HG03575 (cell line): ENCODE data around the gene TTI1.

Source experiments
- ATAC-seq: cut with Tn5 transposase; IDR thresholded peaks from one replicate; pipeline ENCODE4 v1.9.1; 2021; ENCODE audit not compliant: unreplicated experiment, insufficient number of reproducible peaks, low FRiP score; ENCODE audit errors: extremely low read depth

Gene TTI1

DNA sequence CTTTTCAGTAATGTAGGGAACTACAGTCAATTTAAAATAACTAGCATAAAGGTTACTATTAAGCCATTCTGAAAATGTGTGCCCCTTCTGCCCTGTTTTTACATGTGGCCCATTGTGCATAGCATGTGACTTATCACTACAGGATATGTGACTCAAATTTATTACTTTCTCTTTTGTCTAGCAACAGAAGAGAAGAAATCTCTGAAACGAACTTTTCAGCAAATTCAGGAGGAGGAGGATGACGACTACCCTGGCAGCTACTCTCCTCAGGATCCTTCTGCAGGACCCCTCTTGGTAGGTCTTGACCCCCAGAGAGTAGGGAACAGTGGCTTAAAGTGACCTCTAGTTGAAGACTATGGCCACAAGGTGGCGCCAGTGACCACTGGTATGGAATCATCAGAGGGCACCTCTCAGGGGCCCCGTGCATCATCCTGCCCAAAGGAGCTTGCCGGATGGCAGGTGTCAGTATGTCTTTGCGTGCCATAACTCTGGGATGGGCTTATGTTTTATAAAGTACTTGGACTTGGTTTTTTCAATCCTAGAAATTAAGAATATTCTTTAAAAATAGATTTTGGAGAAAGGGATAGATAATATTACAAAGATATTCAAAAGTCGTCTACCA is 24.2 kb upstream of the TTI1 start:
- ATAC-seq = no peak

DNA sequence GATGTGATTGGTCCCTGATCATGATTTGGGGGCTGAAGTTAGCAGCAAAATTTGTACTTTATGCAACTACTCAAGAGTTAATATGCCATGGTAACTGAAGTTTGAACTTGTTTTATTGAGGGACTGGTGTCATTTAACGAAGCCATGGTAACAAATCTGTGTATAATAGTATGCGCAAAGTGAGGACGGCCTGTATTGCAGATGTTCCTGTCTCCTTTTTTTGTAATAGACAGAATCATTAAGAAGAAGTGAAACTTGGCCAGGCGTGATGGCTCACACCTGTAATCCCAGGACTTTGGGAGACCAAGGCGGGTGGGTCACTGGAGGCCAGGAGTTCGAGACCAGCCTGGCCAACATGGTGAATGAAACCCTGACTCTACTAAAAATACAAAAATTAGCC is 22.6 kb upstream of the TTI1 start:
- no peak for ATAC-seq

DNA sequence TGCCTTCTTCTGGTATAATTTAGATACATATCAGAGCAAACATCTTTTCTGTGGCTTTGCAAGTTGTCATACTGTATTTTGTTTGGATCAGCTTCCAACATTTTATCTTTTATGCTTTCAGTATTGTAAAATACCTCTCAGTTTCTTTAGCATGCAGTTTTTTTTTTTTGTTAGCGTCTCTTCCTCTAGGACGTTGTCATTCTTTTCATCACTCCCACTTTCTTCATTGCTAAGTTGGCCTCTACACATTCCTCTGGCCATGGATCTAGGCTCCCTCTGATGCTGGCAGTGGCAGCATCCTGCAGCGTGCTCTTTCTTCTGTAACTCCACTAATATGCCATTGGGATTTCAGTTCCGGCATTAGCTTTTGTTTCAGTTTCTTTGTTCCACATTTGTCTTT is 22.0 kb upstream of the TTI1 start:
- ATAC-seq = no peak

DNA sequence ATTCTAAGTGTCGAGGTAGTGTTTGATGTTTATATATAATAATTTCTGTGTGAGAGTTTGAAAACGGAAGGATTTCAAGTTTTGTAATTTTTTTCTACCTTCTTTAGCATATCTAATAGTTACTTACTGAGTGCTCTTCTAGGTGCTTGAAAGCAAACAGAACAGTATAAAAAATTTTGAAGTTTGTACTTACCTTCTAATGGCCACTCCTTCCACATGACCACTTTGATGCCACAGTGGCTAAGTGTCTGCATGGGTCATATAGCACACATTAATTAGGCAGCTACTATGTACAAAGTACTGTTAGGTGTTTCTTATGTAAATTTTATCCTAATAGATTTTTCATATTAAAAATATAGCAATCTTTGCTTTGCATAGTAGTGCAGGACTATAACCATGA is 21.4 kb upstream of the TTI1 start:
- ATAC-seq = no peak

DNA sequence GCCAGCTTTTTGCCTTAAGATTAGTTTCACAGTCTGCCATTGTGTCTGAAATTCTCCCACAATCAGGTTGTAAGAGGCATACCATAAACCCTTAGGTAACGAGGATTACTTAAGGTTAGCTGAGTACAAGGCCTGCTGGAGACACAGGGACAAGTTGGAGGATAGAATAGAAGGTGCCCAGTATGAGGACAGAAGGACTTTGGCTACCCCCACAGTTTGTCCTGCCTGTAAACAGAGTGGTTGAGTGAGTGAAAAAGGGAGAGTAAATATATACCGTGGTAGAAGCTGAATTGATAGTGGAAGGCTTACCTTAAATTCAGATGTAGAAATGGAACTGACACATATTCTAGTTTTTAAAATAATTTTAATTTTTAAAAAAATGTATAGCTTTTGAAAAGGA is 19.6 kb upstream of the TTI1 start:
- no peak for ATAC-seq

DNA sequence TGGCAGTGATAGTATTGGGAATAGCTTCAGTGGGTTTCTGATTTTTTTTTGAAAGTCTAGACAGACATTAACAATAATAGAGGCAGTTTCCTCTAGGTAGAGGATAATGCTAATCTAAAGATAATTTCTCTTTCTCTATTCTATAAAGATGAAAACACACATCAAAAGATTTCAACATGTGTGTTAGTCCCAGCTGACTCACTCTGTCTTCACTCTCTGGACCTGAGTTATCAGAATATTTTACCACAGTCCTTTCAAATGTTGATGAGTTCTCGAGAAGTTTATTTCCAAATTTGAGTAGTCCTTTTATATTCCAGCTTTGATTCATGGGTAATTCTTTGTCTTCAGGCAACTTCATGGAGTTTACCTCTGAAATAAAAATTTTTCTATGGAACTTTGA is 17.4 kb upstream of the TTI1 start:
- no peak for ATAC-seq

DNA sequence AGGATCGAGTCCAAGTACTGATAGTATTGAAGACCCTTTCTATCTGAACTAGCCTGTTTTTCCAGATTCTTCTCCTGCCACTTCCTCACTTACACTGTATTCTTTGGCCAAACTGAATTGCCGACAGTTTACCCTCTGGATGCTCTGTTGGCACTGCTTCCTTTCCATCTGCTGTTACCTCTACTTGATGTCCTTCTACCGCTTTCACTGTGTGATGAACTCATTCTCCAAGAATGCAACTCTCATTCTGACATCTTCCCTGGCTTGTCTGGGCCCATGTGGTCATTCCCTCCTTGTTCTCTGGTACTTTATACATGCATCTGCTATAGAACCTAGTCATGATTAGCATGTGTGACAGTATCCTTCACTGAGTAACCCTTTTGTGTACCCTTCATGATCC is 16.5 kb upstream of the TTI1 start:
- ATAC-seq = no peak

DNA sequence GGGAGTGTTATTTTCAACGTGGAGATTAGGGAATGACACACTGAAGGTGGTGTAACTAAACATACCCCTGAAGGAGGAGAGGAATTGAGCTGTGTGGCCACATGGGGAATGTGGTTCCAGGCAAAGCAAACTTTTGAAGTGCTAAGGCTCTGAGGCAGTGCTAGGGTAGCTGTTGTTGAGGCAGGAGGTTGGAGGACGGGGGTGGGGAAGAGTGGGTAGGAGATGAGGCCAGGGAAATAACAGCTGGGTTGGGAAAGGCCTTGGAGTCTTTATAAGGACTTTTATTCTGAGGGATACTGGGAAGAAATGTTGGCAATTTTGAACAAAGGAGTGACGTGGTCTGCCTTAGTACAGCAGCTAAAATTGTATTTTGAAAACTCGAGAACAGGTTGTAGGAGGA is 13.3 kb upstream of the TTI1 start:
- no peak for ATAC-seq

DNA sequence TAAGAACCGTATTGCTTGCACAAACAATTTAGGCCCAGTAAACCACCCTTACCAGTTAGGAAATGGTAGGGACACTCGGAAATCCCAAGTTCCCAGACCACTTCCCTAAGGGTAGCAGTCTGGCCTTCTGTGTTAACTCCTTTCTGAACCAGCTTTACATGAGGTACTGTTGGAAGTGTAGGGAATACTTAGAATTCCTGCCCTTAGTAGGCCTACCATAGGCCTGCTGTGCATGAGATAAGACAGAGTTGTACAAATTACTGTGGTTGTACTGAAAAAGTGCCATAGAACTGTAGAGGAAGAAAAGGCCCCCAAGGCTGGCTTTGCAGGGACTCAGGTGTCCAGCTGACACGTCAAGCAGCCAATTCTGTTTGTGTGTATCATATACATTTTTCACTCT is 11.4 kb upstream of the TTI1 start:
- ATAC-seq = no peak

DNA sequence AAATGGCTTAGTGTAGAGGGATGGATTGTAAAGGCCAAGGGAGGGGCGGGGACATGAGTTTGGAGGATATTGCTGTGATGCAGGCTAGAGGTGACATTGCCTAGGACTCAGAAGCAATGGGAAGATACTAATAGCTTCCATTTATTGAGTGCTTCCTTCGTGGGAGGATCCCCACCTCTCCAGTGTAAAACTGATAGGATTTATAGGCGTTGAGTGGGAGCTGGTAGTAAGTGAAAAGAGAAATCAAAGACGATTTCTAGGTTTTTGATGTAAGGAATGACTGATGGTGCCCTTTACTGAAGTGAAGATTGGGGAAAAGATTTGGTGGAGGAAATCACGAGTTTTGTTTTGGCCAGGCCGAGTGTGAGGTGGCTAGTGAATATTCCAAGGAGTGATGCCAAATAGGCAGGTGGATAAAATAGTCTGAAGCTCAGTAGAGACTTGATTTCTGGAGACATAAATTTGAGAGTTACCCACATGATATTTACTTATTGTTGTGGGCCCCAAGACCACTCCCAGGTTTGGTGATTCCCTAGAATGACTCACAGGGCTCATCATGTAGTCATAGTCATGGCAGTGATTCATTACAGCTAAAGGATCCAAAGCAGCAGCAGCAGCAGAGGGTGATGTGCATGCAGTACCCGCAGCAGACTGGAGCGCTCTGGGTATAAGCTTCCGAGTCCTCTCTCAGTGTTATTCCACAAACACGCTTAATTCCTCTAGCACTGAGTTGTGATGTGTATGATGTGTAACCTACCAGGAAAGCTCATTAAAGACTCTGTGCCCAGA is 10.4 kb upstream of the TTI1 start:
- ATAC-seq = no peak

DNA sequence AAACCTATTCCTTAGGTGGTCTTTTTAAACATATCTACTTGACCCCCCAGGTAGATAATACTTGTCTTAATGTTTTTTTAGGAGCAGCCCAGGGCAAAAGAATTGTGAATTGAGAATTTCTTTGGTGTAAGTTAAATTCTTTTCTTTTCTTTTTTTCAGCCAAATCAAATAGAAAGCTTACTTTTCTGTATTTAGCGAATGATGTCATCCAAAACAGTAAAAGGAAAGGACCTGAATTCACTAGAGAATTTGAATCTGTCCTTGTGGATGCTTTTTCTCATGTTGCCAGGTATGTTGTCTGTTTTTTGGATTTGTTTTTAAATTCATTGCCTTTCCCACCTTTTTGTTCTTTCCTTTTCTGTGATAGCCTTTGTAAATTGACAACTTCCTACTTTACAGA is 7.0 kb upstream of the TTI1 start:
- no peak for ATAC-seq

DNA sequence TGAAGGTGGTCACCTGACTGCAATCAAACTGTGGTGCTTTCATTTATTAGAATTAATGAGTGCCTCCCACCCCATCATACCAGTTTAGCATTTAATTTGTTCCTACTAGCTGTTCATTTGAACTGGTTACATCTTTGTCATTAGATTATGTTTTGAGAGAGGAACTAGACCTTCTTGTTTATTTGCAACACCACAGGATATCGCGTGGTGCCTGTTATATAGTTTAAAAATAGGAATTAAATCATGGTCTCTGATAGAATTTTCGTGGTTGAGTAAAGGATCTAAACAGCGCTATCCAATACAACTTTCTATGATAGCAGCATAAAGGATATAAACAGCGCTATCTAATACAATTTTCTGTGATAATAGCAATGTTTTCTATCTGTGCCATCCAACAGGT is 3.1 kb upstream of the TTI1 start:
- no peak for ATAC-seq

DNA sequence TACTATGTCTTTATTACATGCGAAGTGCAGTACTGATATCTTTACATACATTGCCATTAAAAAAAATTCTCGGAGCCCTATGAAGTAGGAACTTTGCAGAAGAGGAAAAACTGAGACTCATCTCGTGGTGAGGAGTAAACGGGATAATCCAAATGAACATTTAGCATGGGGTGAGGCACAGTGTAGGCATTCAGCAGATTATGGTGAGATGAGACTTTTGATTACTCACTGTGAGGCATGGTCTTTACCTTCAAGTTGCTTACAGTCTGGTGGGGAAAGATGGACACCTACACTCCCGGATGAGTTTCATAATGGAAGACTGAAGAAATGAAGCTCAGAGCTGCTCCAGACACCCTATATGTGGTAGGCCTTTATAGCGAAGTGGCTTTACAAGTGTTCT is 1.7 kb upstream of the TTI1 start:
- no peak for ATAC-seq

DNA sequence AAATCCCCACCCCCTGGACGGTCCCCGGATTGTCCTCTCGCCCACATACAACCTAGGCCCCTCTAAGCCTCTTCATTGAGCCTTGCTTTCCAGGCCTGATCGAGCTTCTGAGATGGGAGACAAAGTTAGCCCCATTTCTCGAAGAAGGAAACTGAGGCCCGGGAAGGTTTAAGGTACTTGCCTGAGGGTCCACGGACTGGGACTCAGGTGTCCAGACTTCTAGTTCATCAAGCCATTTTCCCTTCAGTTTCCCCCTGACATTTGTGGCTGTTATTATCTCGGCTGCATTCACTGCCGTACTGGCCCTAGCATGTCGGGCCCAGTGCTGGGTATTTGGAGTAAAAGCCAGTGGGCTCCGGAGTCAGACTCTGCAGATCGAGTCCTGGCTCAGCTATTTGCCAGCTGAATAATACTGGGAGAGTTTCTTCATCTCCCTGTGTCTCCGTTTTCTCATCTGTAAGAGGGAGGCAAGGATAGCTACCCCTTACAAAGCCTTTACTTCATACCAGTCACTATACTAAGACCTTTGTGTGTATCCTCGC is 923 bp upstream of the TTI1 start:
- no peak for ATAC-seq

DNA sequence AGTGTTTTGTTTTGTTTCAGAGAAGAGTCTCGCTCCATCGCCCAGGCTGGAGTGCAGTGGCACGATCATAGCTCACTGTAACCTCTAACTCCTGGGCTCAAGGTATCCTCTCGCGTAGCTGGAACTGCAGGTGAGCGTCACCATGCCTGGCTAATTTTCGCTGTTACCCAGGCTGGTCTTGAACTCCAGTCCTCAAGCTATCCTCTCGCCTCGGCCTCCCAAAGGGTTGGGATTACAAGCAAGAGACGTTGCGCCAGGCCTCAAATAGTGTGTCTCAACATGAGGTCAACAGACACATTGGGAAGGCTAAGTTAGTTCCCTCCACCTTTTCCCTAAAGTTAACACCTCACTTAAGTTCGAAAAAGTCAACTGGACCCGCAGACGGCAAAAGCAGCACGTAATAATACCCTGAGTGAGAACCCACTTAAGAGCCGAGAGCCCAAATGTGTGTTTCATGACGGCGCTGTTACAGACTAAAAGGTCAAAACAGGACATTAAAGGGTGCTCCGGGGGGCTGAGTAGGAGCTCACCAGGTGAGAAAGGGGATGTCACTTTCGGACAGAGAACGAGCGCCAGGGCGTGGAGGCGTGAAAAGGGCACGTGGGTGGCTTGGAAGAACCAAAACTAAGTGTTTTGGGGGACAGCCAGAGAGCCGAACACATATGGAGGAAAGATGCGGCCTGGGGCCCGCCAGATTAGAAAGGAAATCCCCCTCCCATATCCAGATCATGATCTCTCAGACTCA is 499 bp downstream of the TTI1 start:
- ATAC-seq = no peak

DNA sequence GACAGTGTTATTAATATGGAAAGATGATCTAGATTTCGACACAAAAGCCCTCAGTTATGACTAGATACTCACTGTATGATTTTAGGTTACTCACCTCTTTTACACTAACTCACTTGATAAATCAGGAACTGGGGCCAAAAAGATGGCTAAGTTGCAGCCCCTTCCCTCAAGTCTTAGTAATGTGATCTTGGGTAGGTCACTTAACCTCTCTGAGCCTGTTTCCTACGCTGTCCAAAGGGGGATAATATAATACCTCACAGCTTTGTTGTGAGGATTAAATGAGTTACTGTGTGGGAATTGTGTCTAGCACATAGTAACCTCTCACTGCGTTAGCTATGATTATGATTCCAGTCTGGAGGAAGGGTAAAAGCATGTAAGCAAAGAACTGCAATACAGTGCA is 1.3 kb downstream of the TTI1 start:
- no peak for ATAC-seq

DNA sequence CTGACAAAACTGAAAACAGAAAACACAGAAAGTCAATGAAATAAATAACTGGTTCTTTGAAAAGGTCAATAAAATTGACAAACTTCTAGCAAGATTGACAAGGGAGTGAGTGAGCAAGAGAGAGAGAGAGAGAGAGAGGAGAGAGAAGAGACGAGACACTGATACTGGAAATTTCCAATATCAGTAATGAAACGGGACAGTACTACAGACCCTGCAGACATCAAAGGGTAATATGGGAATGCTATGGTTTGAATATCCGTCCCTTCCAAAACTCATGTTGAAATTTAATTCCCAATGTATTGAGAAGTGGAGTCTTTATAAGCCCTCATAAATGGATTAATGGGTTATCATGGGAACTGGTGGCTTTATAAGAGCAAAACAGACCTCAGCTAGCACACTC is 3.8 kb downstream of the TTI1 start:
- ATAC-seq = no peak

DNA sequence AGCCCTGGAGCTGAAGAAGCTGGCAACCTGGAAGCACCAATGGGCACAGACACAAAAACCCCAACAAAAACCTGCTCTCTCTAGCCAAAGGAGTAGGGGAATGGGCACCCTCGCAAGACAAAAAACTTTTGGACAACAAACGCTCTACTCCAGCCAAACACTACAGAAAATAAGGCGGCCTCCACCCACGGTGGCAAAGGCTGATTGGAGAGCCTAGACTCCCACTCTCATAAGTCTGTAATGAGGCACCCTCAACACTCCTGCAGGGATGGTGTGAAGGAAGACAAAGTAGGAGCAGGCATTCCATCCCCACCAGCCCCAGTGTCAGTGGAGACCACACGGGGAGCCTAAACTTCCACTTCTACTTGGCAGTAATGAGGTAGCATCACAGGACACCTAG is 8.8 kb downstream of the TTI1 start:
- no peak for ATAC-seq

DNA sequence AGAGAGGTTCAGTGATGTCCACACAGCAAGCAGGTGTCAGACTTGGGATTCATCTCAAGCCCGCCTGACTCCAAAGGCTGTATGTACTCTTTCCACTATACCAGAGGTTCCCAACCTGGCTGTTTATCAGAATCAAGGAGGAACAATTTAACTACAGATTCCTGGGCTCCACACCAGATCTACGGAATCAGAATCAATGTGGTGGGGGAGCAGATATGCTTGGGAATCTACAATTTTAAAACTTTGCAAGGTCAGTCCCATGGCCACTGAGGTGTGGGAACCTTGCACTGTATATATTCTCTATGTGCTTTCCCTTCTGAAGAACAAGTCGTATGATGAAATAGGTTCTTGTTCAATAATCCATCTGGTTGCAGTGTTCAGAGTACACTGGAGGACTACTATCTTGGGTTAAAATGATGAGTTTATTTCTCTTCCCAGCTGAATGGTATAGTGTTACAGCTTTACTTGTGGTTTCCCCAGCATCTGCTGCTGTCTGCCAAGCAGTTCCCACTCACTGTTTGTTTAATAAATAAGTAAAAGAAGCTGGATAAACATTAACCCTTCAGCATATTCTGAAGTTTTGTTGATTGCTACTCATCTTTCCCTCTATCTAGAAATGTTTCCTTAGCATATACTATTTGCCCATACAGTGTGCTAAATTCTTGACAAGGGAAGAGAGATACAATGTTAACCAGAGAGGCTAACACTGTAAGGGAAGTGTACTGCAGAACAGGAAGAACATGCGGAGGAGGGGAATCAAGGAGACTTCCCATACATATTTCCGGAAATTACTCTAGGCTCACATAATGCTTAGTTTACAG is 9.9 kb downstream of the TTI1 start:
- no peak for ATAC-seq
